ENCODE data around the gene SCN10A.

Gene SCN10A

DNA sequence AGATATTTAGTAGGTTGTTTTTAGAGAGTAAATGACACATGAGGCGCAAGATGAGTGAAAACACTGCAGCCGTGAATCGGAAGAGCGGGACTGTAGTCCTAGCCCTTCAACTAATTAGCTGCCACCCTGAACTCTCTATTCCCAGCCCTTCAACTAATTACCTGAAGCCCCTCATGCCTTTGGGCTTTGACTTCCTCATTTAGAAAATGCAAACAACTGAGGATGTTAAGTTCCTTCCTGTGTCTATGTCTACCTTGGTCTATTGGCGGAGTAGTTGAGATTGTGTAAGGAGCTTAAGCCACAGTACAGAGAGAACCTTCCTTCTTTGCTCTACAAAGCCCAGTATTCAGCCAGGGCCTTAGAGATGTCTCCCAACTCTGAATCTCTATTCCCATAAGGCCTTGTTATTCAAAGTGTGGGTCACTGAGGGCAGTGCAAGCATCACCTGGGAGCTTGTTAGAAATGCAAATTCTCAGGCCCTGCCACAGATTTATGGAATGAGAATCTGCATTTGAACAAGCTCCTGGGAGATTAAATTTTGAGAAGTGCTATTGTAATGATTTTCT lies 94.7 kb downstream of the SCN10A start (continued):
- TF ChIP-seq POU6F1 (CRISPR knock-in tag; IDR thresholded peaks at IDR 0.05; ENCODE audit: borderline replicate concordance, low read depth) (no peak), ZFP30 (CRISPR knock-in tag; IDR thresholded peaks at IDR 0.05) (no peak), PPARA (CRISPR knock-in tag; IDR thresholded peaks at IDR 0.05; ENCODE audit: borderline replicate concordance) (no peak), TSHZ2 (CRISPR knock-in tag; IDR thresholded peaks at IDR 0.05) (no peak)
- TF ChIP-seq, protein P1, sequence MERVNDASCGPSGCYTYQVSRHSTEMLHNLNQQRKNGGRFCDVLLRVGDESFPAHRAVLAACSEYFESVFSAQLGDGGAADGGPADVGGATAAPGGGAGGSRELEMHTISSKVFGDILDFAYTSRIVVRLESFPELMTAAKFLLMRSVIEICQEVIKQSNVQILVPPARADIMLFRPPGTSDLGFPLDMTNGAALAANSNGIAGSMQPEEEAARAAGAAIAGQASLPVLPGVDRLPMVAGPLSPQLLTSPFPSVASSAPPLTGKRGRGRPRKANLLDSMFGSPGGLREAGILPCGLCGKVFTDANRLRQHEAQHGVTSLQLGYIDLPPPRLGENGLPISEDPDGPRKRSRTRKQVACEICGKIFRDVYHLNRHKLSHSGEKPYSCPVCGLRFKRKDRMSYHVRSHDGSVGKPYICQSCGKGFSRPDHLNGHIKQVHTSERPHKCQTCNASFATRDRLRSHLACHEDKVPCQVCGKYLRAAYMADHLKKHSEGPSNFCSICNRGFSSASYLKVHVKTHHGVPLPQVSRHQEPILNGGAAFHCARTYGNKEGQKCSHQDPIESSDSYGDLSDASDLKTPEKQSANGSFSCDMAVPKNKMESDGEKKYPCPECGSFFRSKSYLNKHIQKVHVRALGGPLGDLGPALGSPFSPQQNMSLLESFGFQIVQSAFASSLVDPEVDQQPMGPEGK (CRISPR knock-in tag; IDR thresholded peaks at IDR 0.05; ENCODE audit: borderline replicate concordance): no peak

DNA sequence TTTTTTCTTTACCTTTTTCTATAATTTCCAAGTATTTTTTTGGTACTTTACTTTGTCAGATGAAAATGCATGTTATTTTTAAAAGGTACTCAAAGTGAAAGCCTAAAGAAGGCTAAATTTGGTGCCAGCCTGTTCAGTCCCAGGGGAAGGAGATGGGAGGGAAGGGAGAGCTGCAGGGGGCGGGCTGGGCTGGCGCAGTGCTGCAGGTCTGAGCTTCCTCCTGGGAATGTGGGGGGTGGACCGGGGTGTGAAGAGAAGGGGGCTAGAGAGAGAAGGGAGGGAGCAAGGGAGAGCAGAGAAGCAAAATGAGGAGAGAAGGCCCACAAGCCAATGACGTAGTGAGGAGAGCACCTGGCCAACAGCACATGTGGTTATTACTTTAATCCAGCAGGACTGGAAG lies 95.6 kb downstream of the SCN10A start:
- no peak for TF ChIP-seq ARNTL (CRISPR knock-in tag; IDR thresholded peaks at IDR 0.05; ENCODE audit: borderline replicate concordance, low read depth)
- no peak for TF ChIP-seq TCF4 (CRISPR knock-in tag; IDR thresholded peaks at IDR 0.05; ENCODE audit: borderline replicate concordance)
- TF ChIP-seq ZC3H10 (CRISPR knock-in tag; IDR thresholded peaks at IDR 0.05): no peak
- no peak for TF ChIP-seq TSHZ2 (CRISPR knock-in tag; IDR thresholded peaks at IDR 0.05)
- TF ChIP-seq PPARA (CRISPR knock-in tag; IDR thresholded peaks at IDR 0.05; ENCODE audit: borderline replicate concordance): no peak
- TF ChIP-seq BACH2 (CRISPR knock-in tag; IDR thresholded peaks at IDR 0.05; ENCODE audit: borderline replicate concordance): no peak
- ATAC-seq: no peak

DNA sequence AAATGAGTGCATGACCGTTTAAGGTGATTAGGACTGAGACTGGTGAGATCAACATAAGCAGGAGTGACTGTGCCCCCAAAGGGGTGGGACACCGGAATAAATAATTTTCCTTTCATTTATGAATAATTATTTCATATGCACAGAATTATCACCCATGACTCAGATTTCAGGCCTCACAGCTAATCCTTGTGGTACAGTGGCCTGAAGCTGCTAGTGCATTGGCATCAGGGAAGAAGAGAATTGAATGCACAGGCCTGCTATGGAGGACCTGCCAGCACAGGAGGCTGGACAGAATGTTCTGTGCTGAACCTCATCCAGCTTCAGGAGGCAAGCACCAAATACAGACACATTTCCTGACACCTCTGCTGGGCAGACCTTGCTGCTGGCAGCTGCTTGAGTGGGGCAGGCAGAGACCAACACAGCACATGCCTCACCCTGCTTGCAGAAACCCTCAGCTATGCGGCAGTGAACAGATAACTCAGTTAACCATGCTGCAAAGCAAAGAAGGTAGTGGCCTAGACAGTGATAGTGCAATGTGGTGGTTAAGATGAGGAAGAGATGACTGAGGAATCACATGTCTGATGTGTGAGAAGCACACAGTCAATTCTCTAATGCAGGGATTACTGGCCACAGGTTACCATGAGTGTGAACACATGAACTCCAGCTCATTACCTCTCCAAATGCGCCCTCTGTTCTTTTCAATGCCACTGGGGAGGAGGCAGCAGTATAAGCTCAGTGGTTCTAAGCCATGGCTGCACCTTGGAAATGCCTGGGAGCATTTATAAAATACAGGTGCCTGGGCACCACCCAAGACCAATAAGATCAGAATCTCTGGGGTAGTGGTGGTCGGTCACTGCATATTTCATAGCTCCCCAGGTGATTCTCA lies 98.4 kb downstream of the SCN10A start:
- TF ChIP-seq ARNTL (CRISPR knock-in tag; IDR thresholded peaks at IDR 0.05; ENCODE audit: borderline replicate concordance, low read depth) (no peak), ZFP30 (CRISPR knock-in tag; IDR thresholded peaks at IDR 0.05) (no peak), ISL1 (CRISPR knock-in tag; IDR thresholded peaks at IDR 0.05) (no peak), TCF4 (CRISPR knock-in tag; IDR thresholded peaks at IDR 0.05; ENCODE audit: borderline replicate concordance) (no peak), ZNF70 (CRISPR knock-in tag; IDR thresholded peaks at IDR 0.05) (no peak), CREB5 (CRISPR knock-in tag; IDR thresholded peaks at IDR 0.05; ENCODE audit: low read depth) (no peak), TSHZ2 (CRISPR knock-in tag; IDR thresholded peaks at IDR 0.05) (no peak)
- no peak for ATAC-seq

Measured in SK-N-SH treated with all-trans-retinoic acid at 6 μM for 48 hours (cell line).